Measurements from ENCODE around the gene SGSH. TPM values are rescaled to one million over a fixed set of nuclear protein-coding genes. Genes with fewer than 3 reads are reported as not detected.

Gene SGSH
- total and polyA plus RNA-seq, 4 donors: 6.5 to 37.3 (median 23.0) TPM

DNA sequence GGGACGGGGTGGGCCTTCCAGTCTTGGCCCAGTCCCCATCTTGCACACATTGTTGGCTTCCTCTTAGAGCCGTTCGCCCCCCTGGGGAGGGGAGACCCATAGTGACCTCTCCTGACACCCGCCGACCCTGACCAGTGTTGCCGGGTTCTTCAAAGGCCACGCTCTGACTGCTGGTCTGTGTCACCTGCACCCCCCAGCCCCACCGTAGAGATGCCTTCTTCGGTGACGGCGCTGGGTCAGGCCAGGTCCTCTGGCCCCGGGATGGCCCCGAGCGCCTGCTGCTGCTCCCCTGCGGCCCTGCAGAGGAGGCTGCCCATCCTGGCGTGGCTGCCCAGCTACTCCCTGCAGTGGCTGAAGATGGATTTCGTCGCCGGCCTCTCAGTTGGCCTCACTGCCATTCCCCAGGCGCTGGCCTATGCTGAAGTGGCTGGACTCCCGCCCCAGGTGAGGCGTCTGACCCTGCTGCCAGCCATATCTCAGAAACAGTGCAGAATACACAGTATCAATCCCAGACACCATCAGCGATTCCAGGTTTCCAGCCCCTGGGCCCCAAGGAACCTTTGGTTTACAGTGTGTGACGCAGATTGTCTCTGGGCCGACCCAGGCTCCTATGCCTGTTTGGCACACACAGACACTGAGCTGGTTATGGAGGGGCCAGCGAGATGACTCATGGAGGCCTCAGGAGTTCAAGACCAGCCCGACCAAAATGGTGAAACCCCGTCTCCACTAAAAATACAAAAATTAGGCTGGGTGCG is 1.4 kb upstream of the SGSH start:
- H3K4me1 ChIP-seq (ENCODE audit: control insufficient read depth, insufficient read depth, low read length): peaks cover 26% of the 10 kb centered on the region
- no peak overlapping the region for H3K27ac ChIP-seq (ENCODE audit: low read depth, low read length)
- no peaks in the 10 kb centered on the region for H3K27me3 ChIP-seq (ENCODE audit: control insufficient read depth, insufficient read depth, low read length)
- WGBS (ENCODE audit: insufficient coverage): 72% methylated on average over 26 of the region's 29 CpGs
- peaks cover 57% of the 10 kb centered on the region for H3K36me3 ChIP-seq (ENCODE audit: control insufficient read depth, insufficient read depth, low read length)
- DNase-seq (ENCODE audit: low read depth in 4 of 6, low spot score in 6 of 6): no peak
- H3K4me3 ChIP-seq (ENCODE audit: low read depth, low read length): peak overlapping the region; percentile 51
- no peaks in the 10 kb centered on the region for H3K9me3 ChIP-seq (ENCODE audit: control insufficient read depth, insufficient read depth, low read length)

- no peak overlapping the region for H3K27ac ChIP-seq (ENCODE audit: low read depth, low read length)
- DNase-seq (ENCODE audit: low read depth in 4 of 6, low spot score in 6 of 6): peak in 2 of 6 donors; percentile 59 to 69
- H3K36me3 ChIP-seq (ENCODE audit: control insufficient read depth, insufficient read depth, low read length): peaks cover 57% of the 10 kb centered on the region
- peaks cover 26% of the 10 kb centered on the region for H3K4me1 ChIP-seq (ENCODE audit: control insufficient read depth, insufficient read depth, low read length)
- no peaks in the 10 kb centered on the region for H3K9me3 ChIP-seq (ENCODE audit: control insufficient read depth, insufficient read depth, low read length)
- H3K27me3 ChIP-seq (ENCODE audit: control insufficient read depth, insufficient read depth, low read length): no peaks in the 10 kb centered on the region
- peak overlapping the region; percentile 51 for H3K4me3 ChIP-seq (ENCODE audit: low read depth, low read length)
- 1% methylated on average over 39 of the region's 41 CpGs for WGBS (ENCODE audit: insufficient coverage)
Observed at GRCh38 chr17:80220736-80221215, 643 bp upstream of the SGSH start.

- Histone ChIP-seq H3K27ac (ENCODE audit: low read depth, low read length) (peak overlapping the region; percentile 67), H3K27me3 (ENCODE audit: control insufficient read depth, insufficient read depth, low read length) (no peaks in the 10 kb centered on the region), H3K36me3 (ENCODE audit: control insufficient read depth, insufficient read depth, low read length) (peaks cover 57% of the 10 kb centered on the region), H3K4me3 (ENCODE audit: low read depth, low read length) (peak overlapping the region; percentile 51), H3K4me1 (ENCODE audit: control insufficient read depth, insufficient read depth, low read length) (peaks cover 26% of the 10 kb centered on the region), H3K9me3 (ENCODE audit: control insufficient read depth, insufficient read depth, low read length) (no peaks in the 10 kb centered on the region)
- 4% methylated on average over 5 of the region's 5 CpGs for WGBS (ENCODE audit: insufficient coverage)
- no peak for DNase-seq (ENCODE audit: low read depth in 4 of 6, low spot score in 6 of 6)
Observed at GRCh38 chr17:80219763-80220053, 425 bp downstream of the SGSH start.

DNA sequence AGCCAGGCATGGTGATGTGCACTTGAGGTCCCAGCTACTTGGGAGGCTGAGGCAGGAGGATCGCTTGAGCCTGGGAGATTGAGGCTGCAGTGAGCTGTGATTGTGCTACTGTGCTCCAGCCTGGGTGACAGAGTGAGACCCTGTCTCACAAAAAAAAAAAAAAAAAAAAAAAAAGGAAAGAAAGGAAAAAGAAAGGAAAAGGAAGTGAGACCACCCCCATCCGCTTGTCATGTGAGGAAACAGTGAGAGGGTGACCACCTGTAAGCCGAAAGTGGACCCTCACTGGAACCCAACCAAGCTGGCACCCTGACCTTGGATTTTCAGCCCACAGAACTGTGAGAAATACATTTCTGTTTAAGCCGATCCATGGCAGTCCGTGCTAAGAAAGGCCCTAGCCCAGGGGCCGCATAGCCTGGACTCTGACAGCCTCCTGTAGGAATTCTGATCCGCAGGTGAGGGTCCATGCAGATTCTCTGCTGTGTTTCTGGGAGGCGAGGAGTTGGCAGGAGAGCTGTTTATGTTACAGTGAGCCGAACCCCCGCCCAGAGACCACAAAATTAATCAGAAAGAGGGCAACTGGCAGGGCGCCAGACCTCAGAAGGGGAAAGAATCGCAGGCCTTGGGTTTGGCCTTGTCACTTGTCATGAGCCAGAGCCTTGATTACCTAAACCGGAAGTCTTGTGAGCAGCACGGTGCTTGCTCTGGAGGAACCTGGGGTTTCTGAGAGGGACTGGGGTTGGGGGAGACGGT is 945 bp downstream of the SGSH start:
- H3K27ac ChIP-seq (ENCODE audit: low read depth, low read length): peak overlapping the region; percentile 67
- peaks cover 26% of the 10 kb centered on the region for H3K4me1 ChIP-seq (ENCODE audit: control insufficient read depth, insufficient read depth, low read length)
- no peaks in the 10 kb centered on the region for H3K9me3 ChIP-seq (ENCODE audit: control insufficient read depth, insufficient read depth, low read length)
- H3K27me3 ChIP-seq (ENCODE audit: control insufficient read depth, insufficient read depth, low read length): no peaks in the 10 kb centered on the region
- peak in 2 of 6 donors; percentile 59 to 60 for DNase-seq (ENCODE audit: low read depth in 4 of 6, low spot score in 6 of 6)
- peak overlapping the region; percentile 51 for H3K4me3 ChIP-seq (ENCODE audit: low read depth, low read length)
- 33% methylated on average over 11 of the region's 15 CpGs for WGBS (ENCODE audit: insufficient coverage)
- H3K36me3 ChIP-seq (ENCODE audit: control insufficient read depth, insufficient read depth, low read length): peaks cover 60% of the 10 kb centered on the region

DNA sequence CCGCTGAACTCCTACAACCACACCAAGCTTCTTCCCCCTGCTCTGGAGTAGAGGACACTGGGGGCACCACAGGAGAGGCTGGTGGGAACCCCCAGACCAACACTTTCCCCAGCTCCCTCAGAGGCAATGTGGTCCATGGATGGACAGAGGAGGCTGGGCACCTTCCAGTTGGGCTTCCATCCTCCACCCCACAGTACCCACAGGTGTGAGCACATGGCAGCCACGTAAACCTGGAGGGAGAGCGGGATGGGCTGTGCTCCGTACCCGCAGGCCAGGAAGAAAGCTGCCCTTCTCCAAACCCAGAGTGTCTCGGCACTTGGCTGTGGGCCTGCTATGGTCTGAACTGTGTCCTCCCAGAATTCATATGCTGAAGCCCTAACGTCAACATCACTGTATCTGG is 1.7 kb downstream of the SGSH start:
- Histone ChIP-seq H3K27ac (ENCODE audit: low read depth, low read length) (no peak overlapping the region), H3K4me1 (ENCODE audit: control insufficient read depth, insufficient read depth, low read length) (peaks cover 26% of the 10 kb centered on the region), H3K4me3 (ENCODE audit: low read depth, low read length) (no peak overlapping the region), H3K27me3 (ENCODE audit: control insufficient read depth, insufficient read depth, low read length) (no peaks in the 10 kb centered on the region), H3K9me3 (ENCODE audit: control insufficient read depth, insufficient read depth, low read length) (no peaks in the 10 kb centered on the region), H3K36me3 (ENCODE audit: control insufficient read depth, insufficient read depth, low read length) (peaks cover 62% of the 10 kb centered on the region)
- 75% methylated on average over 7 of the region's 7 CpGs for WGBS (ENCODE audit: insufficient coverage)
- no peak for DNase-seq (ENCODE audit: low read depth in 4 of 6, low spot score in 6 of 6)

- no peaks in the 10 kb centered on the region for H3K9me3 ChIP-seq (ENCODE audit: control insufficient read depth, insufficient read depth, low read length)
Observed at GRCh38 chr17:80217703-80218362, 2.3 kb downstream of the SGSH start.

DNA sequence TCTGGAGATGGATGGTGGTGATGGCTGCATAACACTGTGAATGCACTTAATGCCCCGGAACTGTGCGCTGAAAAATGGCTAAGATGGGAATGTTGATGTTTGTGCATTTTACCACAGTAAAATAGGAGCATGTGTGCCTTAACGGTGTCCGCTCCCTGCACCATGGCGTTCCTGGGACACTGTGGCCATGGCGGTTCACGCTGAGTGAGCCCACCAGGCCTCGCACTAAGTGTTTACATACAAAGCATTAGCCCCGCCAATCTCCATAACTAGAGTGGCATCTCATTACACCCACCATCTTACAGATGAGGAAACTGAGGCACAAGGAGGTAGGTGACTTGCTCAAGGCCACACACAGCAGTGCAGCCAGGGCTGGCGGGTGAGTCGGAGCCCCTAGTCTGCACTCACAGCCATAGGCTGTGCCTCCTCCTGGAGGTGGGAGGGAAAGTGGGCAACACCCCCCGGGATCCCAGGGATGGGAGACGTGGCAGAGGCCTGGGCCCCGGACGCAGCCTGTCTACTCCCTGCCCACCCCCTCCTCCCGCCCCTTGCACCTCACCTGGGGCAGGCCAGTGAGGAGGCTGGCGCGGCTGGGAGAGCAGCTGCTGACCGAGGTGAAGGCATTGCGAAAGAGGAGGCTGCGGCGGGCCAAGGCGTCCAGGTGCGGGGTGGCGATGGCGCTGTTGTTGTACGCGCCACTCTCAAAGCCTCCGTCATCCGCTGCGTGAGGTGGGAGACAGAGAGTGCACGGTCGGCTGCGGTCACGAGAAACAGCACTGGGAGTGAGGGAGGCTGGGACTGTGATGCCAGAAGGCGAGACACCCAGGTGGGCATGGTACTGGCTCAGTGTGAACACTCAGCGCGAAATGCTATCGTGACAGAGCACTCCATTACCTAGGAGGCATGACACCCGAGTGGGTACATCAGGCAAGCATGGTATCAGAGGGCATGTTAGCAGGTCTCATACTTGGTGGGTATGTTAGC is 3.4 kb downstream of the SGSH start:
- WGBS (ENCODE audit: insufficient coverage): 98% methylated on average over 29 of the region's 40 CpGs
- Histone ChIP-seq H3K27ac (ENCODE audit: low read depth, low read length) (no peak overlapping the region), H3K4me3 (ENCODE audit: low read depth, low read length) (no peak overlapping the region), H3K36me3 (ENCODE audit: control insufficient read depth, insufficient read depth, low read length) (peaks cover 67% of the 10 kb centered on the region), H3K4me1 (ENCODE audit: control insufficient read depth, insufficient read depth, low read length) (peaks cover 20% of the 10 kb centered on the region), H3K27me3 (ENCODE audit: control insufficient read depth, insufficient read depth, low read length) (no peaks in the 10 kb centered on the region), H3K9me3 (ENCODE audit: control insufficient read depth, insufficient read depth, low read length) (no peaks in the 10 kb centered on the region)
- no peak for DNase-seq (ENCODE audit: low read depth in 4 of 6, low spot score in 6 of 6)

More at GRCh38 chr17:80217703-80218362, 2.3 kb downstream of the SGSH start:
- Histone ChIP-seq H3K4me1 (ENCODE audit: control insufficient read depth, insufficient read depth, low read length) (peaks cover 26% of the 10 kb centered on the region), H3K4me3 (ENCODE audit: low read depth, low read length) (no peak overlapping the region), H3K27me3 (ENCODE audit: control insufficient read depth, insufficient read depth, low read length) (no peaks in the 10 kb centered on the region), H3K27ac (ENCODE audit: low read depth, low read length) (no peak overlapping the region), H3K36me3 (ENCODE audit: control insufficient read depth, insufficient read depth, low read length) (peaks cover 63% of the 10 kb centered on the region)
- 95% methylated on average over 13 of the region's 13 CpGs for WGBS (ENCODE audit: insufficient coverage)
- DNase-seq (ENCODE audit: low read depth in 4 of 6, low spot score in 6 of 6): no peak

DNA sequence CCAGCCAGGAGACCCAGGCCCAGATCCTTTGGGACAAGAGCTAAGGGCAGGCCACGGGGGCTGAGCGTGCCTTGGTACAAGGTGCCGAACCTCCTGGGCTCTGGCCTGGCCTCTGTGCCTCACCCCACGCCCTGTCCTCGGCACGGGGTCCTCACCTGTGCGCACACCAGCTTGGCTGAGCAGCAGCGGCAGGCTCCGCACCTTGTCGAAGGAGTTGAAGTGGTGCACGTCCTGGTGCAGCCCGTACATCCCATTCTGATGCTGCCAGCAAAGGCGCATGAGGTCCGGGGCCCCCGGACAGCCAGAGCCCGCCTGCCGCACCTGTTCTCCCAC is 5.3 kb downstream of the SGSH start:
- Histone ChIP-seq H3K9me3 (ENCODE audit: control insufficient read depth, insufficient read depth, low read length) (no peaks in the 10 kb centered on the region), H3K27me3 (ENCODE audit: control insufficient read depth, insufficient read depth, low read length) (no peaks in the 10 kb centered on the region), H3K27ac (ENCODE audit: low read depth, low read length) (no peak overlapping the region), H3K4me1 (ENCODE audit: control insufficient read depth, insufficient read depth, low read length) (peaks cover 9% of the 10 kb centered on the region), H3K4me3 (ENCODE audit: low read depth, low read length) (no peak overlapping the region), H3K36me3 (ENCODE audit: control insufficient read depth, insufficient read depth, low read length) (peaks cover 81% of the 10 kb centered on the region)
- no peak for DNase-seq (ENCODE audit: low read depth in 4 of 6, low spot score in 6 of 6)
- WGBS (ENCODE audit: insufficient coverage): 95% methylated on average over 17 of the region's 17 CpGs
